ENCODE measurements around the gene IL11.

DNA sequence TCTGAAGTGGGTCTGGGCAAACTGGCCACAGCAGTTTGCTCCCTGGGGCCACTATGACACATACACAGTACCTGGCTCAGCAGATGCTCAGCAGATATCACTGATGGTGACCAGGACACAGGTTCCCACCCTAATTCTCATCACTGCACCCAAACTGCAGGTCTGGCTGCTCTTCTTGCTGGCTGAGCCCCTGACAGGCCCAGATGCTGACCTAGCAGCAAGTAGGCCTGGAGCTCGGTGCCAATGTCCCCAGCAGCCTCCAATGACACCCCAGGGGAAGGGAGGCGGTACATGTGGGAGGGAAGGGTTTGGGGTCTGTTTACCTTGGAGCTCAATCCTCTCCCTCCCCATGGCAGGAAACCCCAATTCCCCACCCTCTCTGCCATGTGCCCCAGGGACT is 32.2 kb upstream of the IL11 start:
- TF ChIP-seq CTCF (IDR thresholded peaks at IDR 0.05; ENCODE audit: poor library complexity) (no peak), EZH2 (IDR thresholded peaks at IDR 0.05; ENCODE audit: borderline replicate concordance) (no peak)

Data from hepatocyte (in vitro differentiated cells).